K562 (cell line): ENCODE data around the gene SGPP2. TPM values are rescaled to one million over a fixed set of nuclear protein-coding genes. Genes with fewer than 3 reads are reported as not detected.

Experiments used
- ATAC-seq: fragments of 200-7000 bp; cut with Tn5 transposase; 3 replicates; pipeline ENCODE4 v1.9.1; 2020; ENCODE audit warnings: moderate library complexity
- BruUV-seq: library from RNA; stranded (reverse); fragments of 400-500 nt; replicated peaks from 2 replicates; lab custom pipeline; 2021; lab: Mats Ljungman, UMichigan
- CTCF ChIA-PET: fragments of 300-600 bp; formaldehyde crosslinking; extraction: SDS; loops from one replicate; lab custom pipeline; 2021; ENCODE audit warnings: low intra/inter-chr PET ratio; lab: Yijun Ruan, JAX
- POLR2A ChIA-PET: fragments of 300-600, 350-650 bp; sonication (Branson Sonifier 250); formaldehyde crosslinking; extraction: SDS; loops from one replicate; lab custom pipeline; 2021; ENCODE audit warnings: antibody characterized with exemption, inconsistent platforms; lab: Yijun Ruan, JAX
- DNase-seq, 4 experiments: peaks; one replicate each; pipeline versions ENCODE4 v3.0.0 to v3.0.0-alpha.2; 2011 to 2018; ENCODE audit warnings: low spot score in 3 of 4, mixed read lengths in 3 of 4; ENCODE audit errors: extremely low read depth in 1 of 4
- FAIRE-seq: peaks from 2 replicates; lab custom pipeline; 2011; peaks lifted over from hg19 to GRCh38; lab: Jason Lieb, UNC
- H2AFZ ChIP-seq: 2 replicates; pipeline ENCODE4 v1.6.0; 2011; ENCODE audit warnings: low read depth, low read length, control low read depth, inconsistent platforms
- H3K27ac ChIP-seq: fragments of 200-600 bp; 3 replicates; pipeline ENCODE4 v1.8.0; 2011; ENCODE audit warnings: low read depth, mild to moderate bottlenecking, control low read depth, inconsistent platforms, low read length, moderate library complexity, mixed read lengths; ENCODE audit errors: extremely low read depth
- H3K27me3 ChIP-seq, 2 experiments: fragments of 300-600 bp in 1 of 2; 2 replicates in 1 of 2; 3 replicates in 1 of 2; pipeline versions ENCODE4 v1.6.0 to v1.8.0; 2011; ENCODE audit warnings: inconsistent platforms in 2 of 2, low read length in 2 of 2, mild to moderate bottlenecking in 1 of 2, mixed read lengths in 1 of 2, moderate library complexity in 1 of 2; ENCODE audit not compliant: control insufficient read depth in 2 of 2, insufficient read depth in 2 of 2
- H3K36me3 ChIP-seq: fragments of 300-600 bp; 3 replicates; pipeline ENCODE4 v1.8.0; 2011; ENCODE audit warnings: mild to moderate bottlenecking, low read length, inconsistent platforms; ENCODE audit not compliant: control insufficient read depth, insufficient read depth
- H3K4me1 ChIP-seq, 2 experiments: fragments of 200-600 bp in 1 of 2; replicated peaks in 1 of 2; 2 replicates in 1 of 2; 3 replicates in 1 of 2; pipeline versions ENCODE4 v1.5.1 to v1.8.0; 2011; ENCODE audit warnings: inconsistent platforms in 2 of 2, low read length in 2 of 2, mild to moderate bottlenecking in 1 of 2, mixed read lengths in 1 of 2, moderate library complexity in 1 of 2; ENCODE audit not compliant: control insufficient read depth in 2 of 2, insufficient read depth in 2 of 2
- H3K4me2 ChIP-seq: 2 replicates; pipeline ENCODE4 v1.6.1; 2011; ENCODE audit warnings: low read length, control low read depth, inconsistent platforms, mixed read lengths; ENCODE audit not compliant: insufficient read depth
- H3K4me3 ChIP-seq: fragments of 200-600 bp; sonication (generic), shearing (Covaris generic); 2 replicates; pipeline ENCODE4 v1.5.1; 2016; ENCODE audit warnings: control low read depth, inconsistent platforms
- H3K79me2 ChIP-seq: fragments of 200-600 bp; 3 replicates; pipeline ENCODE4 v1.8.0; 2011; ENCODE audit warnings: low read length, inconsistent platforms; ENCODE audit not compliant: control insufficient read depth, insufficient read depth
- H3K9ac ChIP-seq, 2 experiments: 2 replicates each; pipeline versions ENCODE4 v1.6.0 to v1.6.1; 2011; ENCODE audit warnings: low read depth in 2 of 2, low read length in 2 of 2, control low read depth in 1 of 2, inconsistent platforms in 1 of 2, mild to moderate bottlenecking in 1 of 2, mixed read lengths in 1 of 2; ENCODE audit not compliant: insufficient read depth in 1 of 2
- H3K9me1 ChIP-seq: one replicate; pipeline ENCODE4 v1.6.0; 2011; ENCODE audit warnings: inconsistent platforms, mild to moderate bottlenecking, low read length, moderate library complexity; ENCODE audit not compliant: control insufficient read depth, insufficient read depth
- H3K9me3 ChIP-seq: replicated peaks from 2 replicates; pipeline ENCODE4 v1.5.1; 2011; ENCODE audit warnings: low read depth, low read length, inconsistent platforms; ENCODE audit not compliant: control insufficient read depth, insufficient read depth
- H4K20me1 ChIP-seq: replicated peaks from 2 replicates; pipeline ENCODE4 v1.6.1; 2011; ENCODE audit warnings: low read length, inconsistent platforms, mixed read lengths; ENCODE audit not compliant: control insufficient read depth, insufficient read depth
- BMI1 ChIP-seq: fragments of 150-350 bp; IDR thresholded peaks from 2 replicates; pipeline ENCODE4 v1.6.1; 2014; ENCODE audit warnings: low read length
- CBX2 ChIP-seq: fragments of 200-600 bp; sonication (generic); IDR thresholded peaks from one replicate; pipeline ENCODE4 v1.6.1; 2012; ENCODE audit warnings: mild to moderate bottlenecking, low read length, inconsistent platforms; ENCODE audit not compliant: insufficient read depth, poor library complexity, severe bottlenecking
- CREBBP ChIP-seq: IDR thresholded peaks from one replicate; pipeline ENCODE4 v1.6.1; 2012; ENCODE audit warnings: low read depth, mild to moderate bottlenecking, control low read depth, inconsistent platforms, low read length
- CSDE1 ChIP-seq, 2 experiments: fragments of 450-650 bp; IDR thresholded peaks; 2 replicates each; pipeline ENCODE4 v1.6.1; 2016; ENCODE audit warnings: mild to moderate bottlenecking in 1 of 2
- FOXK2 ChIP-seq, 2 experiments: fragments of 450-650 bp; IDR thresholded peaks in 1 of 2; conservative IDR thresholded peaks in 1 of 2; 2 replicates each; pipeline ENCODE4 v1.6.1; 2016; ENCODE audit warnings: low read depth in 2 of 2, mild to moderate bottlenecking in 1 of 2
- JUNB ChIP-seq: fragments of 450-650 bp; formaldehyde crosslinking; conservative IDR thresholded peaks from 2 replicates; pipeline ENCODE4 v1.4.0; 2020; ENCODE audit warnings: mild to moderate bottlenecking
- MYBL2 ChIP-seq, 2 experiments: fragments of 450-650 bp in 1 of 2; sonication (generic) in 1 of 2; formaldehyde crosslinking in 1 of 2; IDR thresholded peaks; 2 replicates each; pipeline versions ENCODE4 v1.6.1 to v1.8.1; 2017 to 2022; ENCODE audit warnings: borderline replicate concordance in 1 of 2, inconsistent platforms in 1 of 2, low read depth in 1 of 2, mild to moderate bottlenecking in 1 of 2, missing genetic modification reagents in 1 of 2, moderate library complexity in 1 of 2
- NFIX ChIP-seq: fragments of 250-450 bp; sonication (Bioruptor Pico); IDR thresholded peaks from 2 replicates; pipeline ENCODE4 v1.4.0; 2020; ENCODE audit warnings: low read depth, mild to moderate bottlenecking, moderate library complexity
- SIX5 ChIP-seq, 2 experiments: IDR thresholded peaks; 2 replicates each; pipeline ENCODE4 v1.6.1; 2011; ENCODE audit warnings: low read length in 2 of 2, borderline replicate concordance in 1 of 2, low read depth in 1 of 2, mild to moderate bottlenecking in 1 of 2, moderate library complexity in 1 of 2; ENCODE audit not compliant: insufficient read depth in 1 of 2
- TCF7 ChIP-seq: sonication (generic); IDR thresholded peaks from 2 replicates; pipeline ENCODE4 v1.6.1; 2016; ENCODE audit warnings: antibody characterized with exemption, borderline replicate concordance
- ZFPM2 ChIP-seq: fragments of 250-450 bp; sonication (Bioruptor Pico); IDR thresholded peaks from 2 replicates; pipeline ENCODE4 v1.5.1; 2022; ENCODE audit warnings: mild to moderate bottlenecking
- ZFX ChIP-seq: sonication (generic); formaldehyde crosslinking; IDR thresholded peaks from 2 replicates; pipeline ENCODE4 v1.8.0; 2022; ENCODE audit warnings: mild to moderate bottlenecking, missing genetic modification reagents, moderate library complexity
- ZNF134 ChIP-seq: fragments of 250-450 bp; sonication (Bioruptor Pico); conservative IDR thresholded peaks from 2 replicates; pipeline ENCODE4 v1.4.0; 2020
- ZNF174 ChIP-seq: fragments of 250-450 bp; sonication (Bioruptor Pico); IDR thresholded peaks from 2 replicates; pipeline ENCODE4 v1.4.0; 2020; ENCODE audit warnings: mild to moderate bottlenecking
- ZNF507 ChIP-seq: conservative IDR thresholded peaks from 2 replicates; pipeline ENCODE4 v1.6.1; 2017; ENCODE audit warnings: missing genetic modification characterization, missing compliant biosample characterization
- WGBS: fragments of 100-300 bp; shearing (Covaris generic); methylation state at CpG from one replicate; pipeline ENCODE4 v1.1.6; 2016; ENCODE audit warnings: low coverage, mixed read lengths; ENCODE audit not compliant: insufficient coverage; ENCODE audit errors: missing lambda C conversion rate; 5-methylcytosine and 5-hydroxymethylcytosine counted together
- in situ Hi-C: fragments of 300-500 bp; cut with MboI; formaldehyde crosslinking; loops from 4 replicates; pipeline ENCODE4 v1.15.0; 2018; ENCODE audit warnings: inconsistent platforms, mixed read lengths
- intact Hi-C: fragments of 100-400 bp; cut with micrococcal nuclease; formaldehyde crosslinking; loops from 2 replicates; pipeline ENCODE4 v1.14.2; 2022
- polyA plus RNA-seq, 8 experiments: library from polyadenylated mRNA; depleted of rRNA in 4 of 8; stranded (reverse) in 5 of 8; unstranded in 3 of 8; fragments of >200 nt; fragmentation: Nextera tagmentation in 2 of 8; fragmentation: Illumina TruSeq in 1 of 8; extraction: Ambion mirVana in 2 of 8; extraction: Trizol in 1 of 8; gene quantifications; 2 replicates each; pipeline versions ENCODE4 v1.2.1 to v1.2.3, GENCODE V29; 2011 to 2014; ENCODE audit warnings: inconsistent platforms in 1 of 8, missing spikeins in 1 of 8
- total RNA-seq, 7 experiments: library from RNA; depleted of rRNA in 6 of 7; stranded (reverse); fragments of >200 nt in 6 of 7; fragmentation: Illumina TruSeq in 2 of 7; extraction: Trizol in 2 of 7; gene quantifications; 2 replicates each; pipeline versions ENCODE4 v1.2.1 to v1.2.3, GENCODE V29; 2011 to 2021; ENCODE audit warnings: low replicate concordance in 1 of 7
- TF ChIP-seq, protein P1 (sequence below): fragments of 250-450 bp; sonication (Bioruptor Pico); IDR thresholded peaks from 2 replicates; pipeline ENCODE4 v1.8.0; 2022; ENCODE audit warnings: moderate library complexity, mild to moderate bottlenecking, inconsistent platforms

SGPP2 gene
- total and polyA plus RNA-seq, 9 of the 15 experiments (the other 6 are each of a cell fraction or from before 2014, with no cell fraction given): 0.01 to 0.04 TPM; not detected in 7

- Histone ChIP-seq H3K27me3 (no peaks in the 10 kb centered on the region), H3K9me3 (no peaks in the 10 kb centered on the region), H3K4me2 (no peak overlapping the region), H3K79me2 (peaks cover 3% of the 10 kb centered on the region; the same call in 2 of the 3 replicates), H3K27ac (no peak overlapping the region), H3K9me1 (no peaks in the 10 kb centered on the region), H4K20me1 (no peaks in the 10 kb centered on the region), H3K4me3 (no peak overlapping the region), H3K9ac (no peak overlapping the region), H3K36me3 (peaks cover 60% of the 10 kb centered on the region; the same call in 2 of the 3 replicates), H3K4me1 (peaks cover 0 to 10% of the 10 kb centered on the region in 2 experiments; a peak in 3 of 5 replicates), H2AFZ (no peak overlapping the region)
- in situ Hi-C loops: no loop called here
- intact Hi-C loops: no loop called here
- no peak for TF ChIP-seq BMI1
- TF ChIP-seq CSDE1 (IDR thresholded peaks at IDR 0.05): no peak
- TF ChIP-seq ZNF507 (tag): no peak
- no peak for TF ChIP-seq ZNF134
- no peak for TF ChIP-seq CREBBP
- no peak for TF ChIP-seq ZFPM2 (CRISPR knock-in tag)
- TF ChIP-seq TCF7: no peak
- TF ChIP-seq ZNF174: no peak
- no peak for TF ChIP-seq SIX5 (IDR thresholded peaks at IDR 0.05; ENCODE audit: borderline replicate concordance in 1 of 2, insufficient read depth in 1 of 2, low read depth in 1 of 2, low read length in 2 of 2)
- TF ChIP-seq JUNB (CRISPR knock-in tag): no peak
- no peak for TF ChIP-seq FOXK2 (conservative IDR thresholded peaks at IDR 0.05 in 1 of 2, IDR thresholded peaks at IDR 0.05 in 1 of 2; ENCODE audit: low read depth in 2 of 2)
- no peak for TF ChIP-seq MYBL2 (IDR thresholded peaks at IDR 0.05; ENCODE audit: low read depth)
- TF ChIP-seq MYBL2 (CRISPR knock-in tag; IDR thresholded peaks at IDR 0.05; ENCODE audit: borderline replicate concordance): no peak
- TF ChIP-seq CBX2: no peak
- TF ChIP-seq, protein P1, sequence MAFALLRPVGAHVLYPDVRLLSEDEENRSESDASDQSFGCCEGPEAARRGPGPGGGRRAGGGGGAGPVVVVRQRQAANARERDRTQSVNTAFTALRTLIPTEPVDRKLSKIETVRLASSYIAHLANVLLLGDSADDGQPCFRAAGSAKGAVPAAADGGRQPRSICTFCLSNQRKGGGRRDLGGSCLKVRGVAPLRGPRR (CRISPR knock-in tag): no peak
- TF ChIP-seq ZFX (CRISPR knock-in tag): no peak
- no peak for TF ChIP-seq NFIX (CRISPR knock-in tag)
- DNase-seq: peak in 2 of 4 experiments; percentile 16 to 17
- BruUV-seq: no TSS peak
- ChIA-PET CTCF (no interaction called here), POLR2A (no interaction called here)
- WGBS: 75% methylated on average over 6 of the region's 7 CpGs
- FAIRE-seq: no peak
- no peak for ATAC-seq
Measured at GRCh38 chr2:222576171-222577081, 152.1 kb downstream of the SGPP2 start.
